ENCODE measurements around the gene CCT6B. TPM values are rescaled to one million over a fixed set of nuclear protein-coding genes. Genes with fewer than 3 reads are reported as not detected.

Gene CCT6B
- total RNA-seq, 1 experiment from 2014 or later = 0.72 TPM

- no peak for DNase-seq (ENCODE audit: low read depth)
Measured at GRCh38 chr17:34884597-34884996, 76.7 kb downstream of the CCT6B start.

GRCh38 chr17:34883106-34884000, 77.9 kb downstream of the CCT6B start:
- no peak for DNase-seq (ENCODE audit: low read depth)

GRCh38 chr17:34879146-34879545, 82.1 kb downstream of the CCT6B start:
- no peak for DNase-seq (ENCODE audit: low read depth)

Other genes starting within 250 kb of the CCT6B start
- 10.6 and 11.8 TPM in 2 replicates for gene ZNF830, start 80 bp upstream of the CCT6B start, total RNA-seq (2014; rRNA removed; shearing (Covaris generic))
- gene LIG3, start 19.1 kb upstream of the CCT6B start, total RNA-seq (2014; rRNA removed; shearing (Covaris generic)) = 20.9 and 27.9 TPM in 2 replicates
- gene RFFL, start 102.2 kb upstream of the CCT6B start, total RNA-seq (2014; rRNA removed; shearing (Covaris generic)) = 12.6 and 21.5 TPM in 2 replicates
- gene RAD51D, start 158.4 kb upstream of the CCT6B start, total RNA-seq (2014; rRNA removed; shearing (Covaris generic)) = 4.2 and 6.9 TPM in 2 replicates
- not detected in 2 replicates for gene FNDC8, start 160.2 kb upstream of the CCT6B start, total RNA-seq (2014; rRNA removed; shearing (Covaris generic))
- 13.1 and 13.5 TPM in 2 replicates for gene NLE1, start 180.8 kb upstream of the CCT6B start, total RNA-seq (2014; rRNA removed; shearing (Covaris generic))
- not detected in 2 replicates for gene UNC45B, start 186.4 kb upstream of the CCT6B start, total RNA-seq (2014; rRNA removed; shearing (Covaris generic))
- not detected in 2 replicates for gene SLC35G3, start 232.9 kb upstream of the CCT6B start, total RNA-seq (2014; rRNA removed; shearing (Covaris generic))

All from RPMI7951 (cell line).